ENCODE results near the gene ZNF710. TPM values are rescaled to one million over a fixed set of nuclear protein-coding genes. Genes with fewer than 3 reads are reported as not detected.

The ZNF710 gene
- total and polyA plus RNA-seq, 2 experiments from 2014 or later, result 15.9 to 18.2 TPM

DNA sequence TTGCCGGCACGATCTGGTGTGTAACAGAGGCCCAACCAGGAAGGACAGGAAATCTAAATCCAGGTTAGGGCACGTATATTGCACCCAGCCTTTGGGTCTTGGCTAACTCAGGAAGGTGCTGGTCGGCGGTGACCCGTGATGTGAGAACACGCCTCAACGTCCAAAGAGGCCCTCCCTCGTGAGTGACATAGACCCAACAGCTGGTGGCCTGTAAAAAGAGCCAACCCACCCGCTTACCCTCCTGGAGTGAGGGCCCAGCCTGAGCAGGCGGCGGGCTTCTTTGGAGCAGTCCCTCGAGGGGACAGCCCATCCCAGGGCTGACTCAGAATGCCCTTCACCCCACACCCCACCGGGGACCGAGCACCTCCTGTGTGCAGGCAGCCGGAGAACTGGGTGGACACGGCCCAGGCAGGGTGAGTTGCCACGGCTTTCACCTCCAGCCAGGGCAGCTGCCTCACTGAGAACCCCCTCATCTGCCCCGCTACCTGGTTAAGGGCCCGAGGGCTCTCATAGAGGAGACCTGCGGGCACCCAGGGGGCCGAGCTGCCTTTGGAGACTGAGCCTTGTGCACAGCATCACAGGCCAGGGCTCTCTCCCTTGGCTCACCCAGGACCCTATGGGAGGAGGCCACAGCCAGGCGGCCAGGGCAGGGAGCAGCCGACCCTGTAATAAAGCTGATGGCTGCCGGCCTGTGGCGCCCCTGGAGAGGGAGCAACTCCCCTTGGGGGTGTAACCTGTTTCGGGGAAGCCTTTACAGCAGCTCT lies 41.8 kb downstream of the ZNF710 start (continued):
- no peak for TF ChIP-seq REST (IDR thresholded peaks at IDR 0.05; ENCODE audit: unreplicated experiment)
- no peak for TF ChIP-seq POLR2AphosphoS5 (IDR thresholded peaks at IDR 0.05; ENCODE audit: low read depth)
- TF ChIP-seq EZH2 (IDR thresholded peaks at IDR 0.05; ENCODE audit: low read depth, unreplicated experiment), result no peak
- no peak for TF ChIP-seq STAT1 (IDR thresholded peaks at IDR 0.05; ENCODE audit: unreplicated experiment)
- TF ChIP-seq, protein P1, sequence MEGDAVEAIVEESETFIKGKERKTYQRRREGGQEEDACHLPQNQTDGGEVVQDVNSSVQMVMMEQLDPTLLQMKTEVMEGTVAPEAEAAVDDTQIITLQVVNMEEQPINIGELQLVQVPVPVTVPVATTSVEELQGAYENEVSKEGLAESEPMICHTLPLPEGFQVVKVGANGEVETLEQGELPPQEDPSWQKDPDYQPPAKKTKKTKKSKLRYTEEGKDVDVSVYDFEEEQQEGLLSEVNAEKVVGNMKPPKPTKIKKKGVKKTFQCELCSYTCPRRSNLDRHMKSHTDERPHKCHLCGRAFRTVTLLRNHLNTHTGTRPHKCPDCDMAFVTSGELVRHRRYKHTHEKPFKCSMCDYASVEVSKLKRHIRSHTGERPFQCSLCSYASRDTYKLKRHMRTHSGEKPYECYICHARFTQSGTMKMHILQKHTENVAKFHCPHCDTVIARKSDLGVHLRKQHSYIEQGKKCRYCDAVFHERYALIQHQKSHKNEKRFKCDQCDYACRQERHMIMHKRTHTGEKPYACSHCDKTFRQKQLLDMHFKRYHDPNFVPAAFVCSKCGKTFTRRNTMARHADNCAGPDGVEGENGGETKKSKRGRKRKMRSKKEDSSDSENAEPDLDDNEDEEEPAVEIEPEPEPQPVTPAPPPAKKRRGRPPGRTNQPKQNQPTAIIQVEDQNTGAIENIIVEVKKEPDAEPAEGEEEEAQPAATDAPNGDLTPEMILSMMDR (conservative IDR thresholded peaks at IDR 0.05; ENCODE audit: low read depth in 2 of 2), result no peak
- TF ChIP-seq NANOG (IDR thresholded peaks at IDR 0.05; ENCODE audit: borderline replicate concordance), result no peak
- TF ChIP-seq CREB1 (CRISPR knock-in tag; IDR thresholded peaks at IDR 0.05; ENCODE audit: low read depth), result no peak

GRCh38 chr15:90043530-90044010 lies 42.4 kb downstream of the ZNF710 start:
- Mint-ChIP-seq H3K4me3 (no peak overlapping the region; the same call in 2 of the 3 replicates), H3K27me3 (ENCODE audit: insufficient read depth, low read depth, poor library complexity) (peaks cover 2% of the 10 kb centered on the region), H3K9me3 (no peaks in the 10 kb centered on the region), H3K27ac (peak overlapping the region; percentile 56; the same call in 1 of the 2 replicates), H3K4me1 (peaks cover 31% of the 10 kb centered on the region), H3K36me3 (ENCODE audit: low read depth) (no peaks in the 10 kb centered on the region; the same call in 2 of the 3 replicates)
- peak; percentile 27 for DNase-seq (ENCODE audit: low spot score)
- no peaks in the 10 kb centered on the region for H3K9me2 ChIP-seq (ENCODE audit: insufficient read depth)
- no peaks in the 10 kb centered on the region for H3F3A ChIP-seq (replicated peaks; ENCODE audit: low read depth)
- H3K4me1 ChIP-seq (ENCODE audit: insufficient read depth), result no peaks in the 10 kb centered on the region; the same call in 1 of the 2 replicates
- H3K4me2 ChIP-seq, result no peak overlapping the region
- no peaks in the 10 kb centered on the region for H3K27me3 ChIP-seq (ENCODE audit: insufficient read depth)
- ATAC-seq, result peak; percentile 44
- no peaks in the 10 kb centered on the region for H3K36me3 ChIP-seq (ENCODE audit: insufficient read depth)
- H2AFZ ChIP-seq, result no peak overlapping the region
- no peak overlapping the region for H3K4me3 ChIP-seq
- H3K79me2 ChIP-seq (replicated peaks; ENCODE audit: insufficient read depth), result peaks cover 3% of the 10 kb centered on the region; the same call in 1 of the 2 replicates
- H3K27ac ChIP-seq (ENCODE audit: low read depth), result no peak overlapping the region
- no peaks in the 10 kb centered on the region for H4K20me1 ChIP-seq (replicated peaks; ENCODE audit: insufficient read depth)
- TF ChIP-seq ZNF331 (CRISPR knock-in tag; IDR thresholded peaks at IDR 0.05; ENCODE audit: low read depth), result no peak
- TF ChIP-seq POLR2AphosphoS5 (IDR thresholded peaks at IDR 0.05; ENCODE audit: low read depth), result no peak
- TF ChIP-seq EZH2phosphoT487 (IDR thresholded peaks at IDR 0.05; ENCODE audit: unreplicated experiment), result no peak
- no peak for TF ChIP-seq REST (IDR thresholded peaks at IDR 0.05; ENCODE audit: unreplicated experiment)
- no peak for TF ChIP-seq NANOG (IDR thresholded peaks at IDR 0.05; ENCODE audit: borderline replicate concordance)
- TF ChIP-seq CREB1 (CRISPR knock-in tag; IDR thresholded peaks at IDR 0.05; ENCODE audit: low read depth), result no peak
- no peak for TF ChIP-seq ETS1 (IDR thresholded peaks at IDR 0.05)
- TF ChIP-seq, protein P1 (conservative IDR thresholded peaks at IDR 0.05; ENCODE audit: low read depth in 2 of 2), result no peak
- TF ChIP-seq JUNB (IDR thresholded peaks at IDR 0.05; ENCODE audit: unreplicated experiment), result no peak
- no peak for TF ChIP-seq STAT1 (IDR thresholded peaks at IDR 0.05; ENCODE audit: unreplicated experiment)
